HG03460 (cell line): ENCODE measurements around the gene SLTM.
"Not testable (repeated sequence)": the region's sequence is repeated elsewhere in the genome, so short reads cannot be mapped to it uniquely, and the experiment has no call there.

ENCODE experiments used
- ATAC-seq: cut with Tn5 transposase; IDR thresholded peaks from one replicate; pipeline ENCODE4 v1.9.1; 2021; ENCODE audit not compliant: unreplicated experiment

Gene SLTM

GRCh38 chr15:58877999-58878825 lies 55.3 kb downstream of the SLTM start:
- no peak for ATAC-seq

GRCh38 chr15:58876306-58877106 lies 57.0 kb downstream of the SLTM start:
- ATAC-seq = no peak

- no peak for ATAC-seq
Observed at GRCh38 chr15:58875343-58875742, 58.1 kb downstream of the SLTM start.

- no peak for ATAC-seq
Observed at GRCh38 chr15:58873267-58873666, 60.2 kb downstream of the SLTM start.

GRCh38 chr15:58870451-58870850 lies 63.0 kb downstream of the SLTM start:
- ATAC-seq = no peak

GRCh38 chr15:58867926-58868325 lies 65.6 kb downstream of the SLTM start:
- ATAC-seq = no peak

GRCh38 chr15:58865425-58865880 lies 68.0 kb downstream of the SLTM start:
- ATAC-seq = no peak

GRCh38 chr15:58864602-58865424 lies 68.7 kb downstream of the SLTM start:
- ATAC-seq = no peak

GRCh38 chr15:58862326-58862725 lies 71.2 kb downstream of the SLTM start:
- no peak for ATAC-seq

GRCh38 chr15:58856621-58857020 lies 76.9 kb downstream of the SLTM start:
- not testable (repeated sequence) for ATAC-seq

- ATAC-seq = no peak
Observed at GRCh38 chr15:58856086-58856485, 77.4 kb downstream of the SLTM start.

GRCh38 chr15:58854593-58854992 lies 78.9 kb downstream of the SLTM start:
- no peak for ATAC-seq

- ATAC-seq = no peak
Observed at GRCh38 chr15:58852347-58852746, 81.1 kb downstream of the SLTM start.

- ATAC-seq = not testable (repeated sequence)
Observed at GRCh38 chr15:58851205-58851604, 82.3 kb downstream of the SLTM start.

- ATAC-seq = no peak
Observed at GRCh38 chr15:58842713-58843396, 90.6 kb downstream of the SLTM start.

- no peak for ATAC-seq
Observed at GRCh38 chr15:58840048-58840447, 93.4 kb downstream of the SLTM start.

- ATAC-seq = no peak
Observed at GRCh38 chr15:58839485-58839884, 94.0 kb downstream of the SLTM start.

- not testable (repeated sequence) for ATAC-seq
Observed at GRCh38 chr15:58833681-58834426, 99.6 kb downstream of the SLTM start.

- no peak for ATAC-seq
Observed at GRCh38 chr15:58830556-58830955, 102.9 kb downstream of the SLTM start.
